Lower lobe of right lung (tissue), 2 donors: ENCODE measurements around the gene FAM83E. TPM values are rescaled to one million over a fixed set of nuclear protein-coding genes. Genes with fewer than 3 reads are reported as not detected.

ENCODE experiments used
- ATAC-seq, 2 donors: fragments of 200-7000 bp; cut with Tn5 transposase; one replicate each; pipeline ENCODE4 v1.9.1; 2020 to 2022; ENCODE audit warnings: mild to moderate bottlenecking in 2 of 2, moderate library complexity in 2 of 2
- DNase-seq: peaks from one replicate; pipeline ENCODE4 v3.0.0-alpha.2; 2020
- H3K27ac ChIP-seq: fragments of 200-600 bp; one replicate; pipeline ENCODE4 v1.8.0; 2022
- H3K27me3 ChIP-seq: fragments of 200-600 bp; one replicate; pipeline ENCODE4 v1.8.0; 2022; ENCODE audit warnings: low read depth
- H3K36me3 ChIP-seq: fragments of 200-600 bp; one replicate; pipeline ENCODE4 v1.8.0; 2022; ENCODE audit warnings: mild to moderate bottlenecking
- H3K4me1 ChIP-seq: fragments of 200-600 bp; one replicate; pipeline ENCODE4 v1.8.0; 2022
- H3K4me3 ChIP-seq: fragments of 200-600 bp; one replicate; pipeline ENCODE4 v1.8.0; 2022; ENCODE audit warnings: mild to moderate bottlenecking
- H3K9me3 ChIP-seq: fragments of 200-600 bp; one replicate; pipeline ENCODE4 v1.8.0; 2022
- CTCF ChIP-seq: fragments of 200-600 bp; IDR thresholded peaks from one replicate; pipeline ENCODE4 v1.8.0; 2022; ENCODE audit warnings: antibody characterized with exemption, mild to moderate bottlenecking
- intact Hi-C: fragments of 100-400 bp; cut with DNase I; formaldehyde crosslinking; loops from one replicate; pipeline ENCODE4 v1.11.0; 2022
- total RNA-seq: library from RNA; stranded (reverse); fragmentation: NEBNext Ultra II Directional; extraction: Animal tissue kit (Norgen Biotek cat#: 25700); gene quantifications from one replicate; pipeline ENCODE4 v1.2.1, GENCODE V29; 2021
- donor health status: DM: no; HTN: yes; CAD: no; lungs with severe emphysema.

Gene FAM83E
- total RNA-seq, 1 donor from 2014 or later = 34.1 TPM

GRCh38 chr19:48608798-48609263 lies 6.0 kb downstream of the FAM83E start:
- Histone ChIP-seq H3K27ac (no peak overlapping the region), H3K4me3 (no peak overlapping the region), H3K27me3 (no peaks in the 10 kb centered on the region), H3K4me1 (no peaks in the 10 kb centered on the region), H3K9me3 (no peaks in the 10 kb centered on the region), H3K36me3 (no peaks in the 10 kb centered on the region)
- peak; percentile 40 for TF ChIP-seq CTCF
- ATAC-seq = peak; percentile 52 to 56
- DNase-seq = no peak
- intact Hi-C loops = no loop called here

GRCh38 chr19:48607359-48607755 lies 7.5 kb downstream of the FAM83E start:
- Histone ChIP-seq H3K27me3 (no peaks in the 10 kb centered on the region), H3K27ac (no peak overlapping the region), H3K9me3 (no peaks in the 10 kb centered on the region), H3K4me1 (no peaks in the 10 kb centered on the region), H3K4me3 (no peak overlapping the region), H3K36me3 (no peaks in the 10 kb centered on the region)
- intact Hi-C loops = no loop called here
- ATAC-seq (no peak), DNase-seq (no peak)
- no peak for TF ChIP-seq CTCF

GRCh38 chr19:48606463-48607358 lies 8.2 kb downstream of the FAM83E start, which contains the start of gene SPACA4:
Gene SPACA4, plus strand, starts transcription at chr19:48606742. Its CDS starts 237 bp downstream, at chr19:48606979.
- Histone ChIP-seq H3K4me3 (no peak within 1 kb of the TSS), H3K4me1 (no peaks in the 10 kb centered on the region), H3K36me3 (no peaks in the 10 kb centered on the region), H3K9me3 (no peaks in the 10 kb centered on the region), H3K27ac (no peak within 1 kb of the TSS), H3K27me3 (no peaks in the 10 kb centered on the region)
- TF ChIP-seq CTCF = no peak
- ATAC-seq (no peak), DNase-seq (no peak)
- intact Hi-C loops = no loop called here

GRCh38 chr19:48603850-48604249 lies 11.0 kb downstream of the FAM83E start:
- no peaks in the 10 kb centered on the region for H3K9me3 ChIP-seq
- intact Hi-C loops = no loop called here
- ATAC-seq = no peak
- TF ChIP-seq CTCF = no peak
- H3K36me3 ChIP-seq = no peaks in the 10 kb centered on the region
- no peak overlapping the region for H3K27ac ChIP-seq
- no peak overlapping the region for H3K4me3 ChIP-seq
- no peak for DNase-seq
- H3K27me3 ChIP-seq = no peaks in the 10 kb centered on the region
- no peaks in the 10 kb centered on the region for H3K4me1 ChIP-seq

GRCh38 chr19:48603449-48603848 lies 11.4 kb downstream of the FAM83E start:
- no peak for ATAC-seq
- DNase-seq = no peak

More at GRCh38 chr19:48603449-48603848, 11.4 kb downstream of the FAM83E start:
- Histone ChIP-seq H3K36me3 (no peaks in the 10 kb centered on the region), H3K27me3 (no peaks in the 10 kb centered on the region), H3K9me3 (no peaks in the 10 kb centered on the region), H3K4me3 (no peak overlapping the region), H3K4me1 (no peaks in the 10 kb centered on the region), H3K27ac (no peak overlapping the region)
- intact Hi-C loops = no loop called here
- no peak for TF ChIP-seq CTCF
